OCI-LY1 (cell line): ENCODE measurements around the gene LST1.

Source experiments
- CTCF ChIP-seq: fragments of 200-600 bp; sonication (generic), shearing (Covaris generic); IDR thresholded peaks from 2 replicates; pipeline ENCODE4 v1.5.1; 2017; ENCODE audit warnings: mild to moderate bottlenecking, antibody characterized with exemption, low read length, moderate library complexity, mixed read lengths
- EZH2 ChIP-seq: fragments of 200-600 bp; sonication (generic), shearing (Covaris generic); IDR thresholded peaks from 2 replicates; pipeline ENCODE4 v1.8.0; 2017; ENCODE audit warnings: borderline replicate concordance, mixed run types, mild to moderate bottlenecking, antibody characterized with exemption, low read length, moderate library complexity, mixed read lengths

- TF ChIP-seq EZH2 (no peak), CTCF (no peak)
Measured at GRCh38 chr6:31567531-31568370, 18.3 kb upstream of the LST1 start.
